Measurements from ENCODE around the gene UACA. TPM values are rescaled to one million over a fixed set of nuclear protein-coding genes. Genes with fewer than 3 reads are reported as not detected.
A peak's percentile ranks its signal among the peaks of the same experiment; 100 is the strongest.

UACA gene
- total RNA-seq, 1 experiment from 2014 or later = 44.8 TPM

DNA sequence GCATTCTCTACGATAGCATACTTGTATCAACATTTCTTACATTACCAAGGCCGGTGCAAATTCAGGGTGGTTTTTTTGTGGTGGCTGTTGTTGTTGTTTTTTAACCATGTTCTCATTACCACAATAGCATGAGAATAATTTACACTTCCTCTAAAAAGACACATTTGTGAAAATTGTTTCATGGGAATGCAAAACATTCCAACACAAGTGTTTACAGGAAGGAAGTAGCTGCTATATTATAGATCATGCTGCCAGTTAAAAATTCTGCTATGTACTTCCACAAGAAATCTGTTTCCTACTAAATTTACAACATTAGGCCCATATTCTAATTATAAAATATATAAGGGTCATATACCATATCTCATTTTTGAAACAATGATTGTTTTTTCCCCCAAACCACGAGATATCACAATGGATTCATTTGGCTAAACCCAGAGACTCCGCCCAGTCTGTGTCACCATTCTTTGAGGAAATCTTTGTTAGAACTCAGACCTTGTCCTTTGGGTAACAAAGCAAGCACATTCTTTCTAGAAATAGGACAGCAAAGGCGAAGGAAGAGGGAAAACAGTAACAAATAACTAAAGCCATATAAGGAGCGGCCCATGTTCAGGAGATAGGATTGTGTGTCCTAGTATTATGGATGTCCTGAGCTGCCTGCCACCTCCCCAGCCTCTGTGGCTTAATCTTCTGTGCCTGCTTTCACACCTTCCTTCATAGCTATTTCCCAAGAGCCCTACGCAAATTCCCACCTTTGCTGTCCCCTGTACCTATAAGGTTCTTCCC, 60.1 kb downstream of the UACA start:
- Mint-ChIP-seq H3K4me1 (peaks cover 55% of the 10 kb centered on the region), H3K27me3 (ENCODE audit: low read depth) (peaks cover 2% of the 10 kb centered on the region; the same call in 1 of the 2 replicates), H3K4me3 (no peak overlapping the region), H3K9me3 (peaks cover 4% of the 10 kb centered on the region), H3K27ac (no peak overlapping the region), H3K36me3 (no peaks in the 10 kb centered on the region)
- TF ChIP-seq, protein P1, sequence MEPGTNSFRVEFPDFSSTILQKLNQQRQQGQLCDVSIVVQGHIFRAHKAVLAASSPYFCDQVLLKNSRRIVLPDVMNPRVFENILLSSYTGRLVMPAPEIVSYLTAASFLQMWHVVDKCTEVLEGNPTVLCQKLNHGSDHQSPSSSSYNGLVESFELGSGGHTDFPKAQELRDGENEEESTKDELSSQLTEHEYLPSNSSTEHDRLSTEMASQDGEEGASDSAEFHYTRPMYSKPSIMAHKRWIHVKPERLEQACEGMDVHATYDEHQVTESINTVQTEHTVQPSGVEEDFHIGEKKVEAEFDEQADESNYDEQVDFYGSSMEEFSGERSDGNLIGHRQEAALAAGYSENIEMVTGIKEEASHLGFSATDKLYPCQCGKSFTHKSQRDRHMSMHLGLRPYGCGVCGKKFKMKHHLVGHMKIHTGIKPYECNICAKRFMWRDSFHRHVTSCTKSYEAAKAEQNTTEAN (CRISPR knock-in tag; IDR thresholded peaks at IDR 0.05) = no peak
- no peak for TF ChIP-seq MYBL2 (CRISPR knock-in tag; IDR thresholded peaks at IDR 0.05)
- DNase-seq (ENCODE audit: low spot score) (no peak), ATAC-seq (peak; percentile 39)
- ChIA-PET CTCF (interaction anchor here (4.3 kb wide), 1 partner anchor 19 kb away, joined by 34 read pairs; no protein-coding TSS in a partner anchor), POLR2A (interaction anchor here (0.5 kb wide), 1 partner anchor 69 kb away, joined by 3 read pairs; no protein-coding TSS in a partner anchor)

DNA sequence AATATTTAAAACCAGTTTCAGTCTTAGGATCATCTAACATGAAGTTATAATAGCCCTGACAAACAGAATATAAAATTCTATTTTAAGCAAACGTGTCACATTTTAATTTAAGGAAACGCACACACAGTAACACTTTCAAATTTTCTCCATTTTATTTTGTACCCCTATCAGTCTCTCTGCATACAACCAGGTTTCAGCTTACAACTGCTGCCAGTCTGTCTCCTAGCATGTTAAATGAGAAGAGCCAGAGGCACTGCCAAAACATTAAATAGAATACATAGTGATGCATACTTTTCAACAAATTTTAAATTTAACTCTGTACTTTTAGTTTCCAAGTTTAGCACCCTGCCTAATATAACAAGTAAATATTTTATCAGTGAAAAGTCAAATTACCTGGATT, 60.8 kb downstream of the UACA start:
- Mint-ChIP-seq H3K4me3 (no peak overlapping the region), H3K9me3 (no peaks in the 10 kb centered on the region), H3K4me1 (peaks cover 55% of the 10 kb centered on the region), H3K36me3 (no peaks in the 10 kb centered on the region), H3K27me3 (ENCODE audit: low read depth) (no peaks in the 10 kb centered on the region), H3K27ac (no peak overlapping the region)
- ChIA-PET POLR2A (interaction anchor here (0.5 to 0.6 kb wide), 2 partner anchors 68 to 77 kb away, joined by 3 to 6 read pairs; no protein-coding TSS in a partner anchor), CTCF (interaction anchor here (4.3 kb wide), 1 partner anchor 20 kb away, joined by 34 read pairs; no protein-coding TSS in a partner anchor)
- TF ChIP-seq KAT7 (CRISPR knock-in tag; IDR thresholded peaks at IDR 0.05; ENCODE audit: borderline replicate concordance) = no peak
- TF ChIP-seq TEAD1 (CRISPR knock-in tag; IDR thresholded peaks at IDR 0.05) = no peak
- TF ChIP-seq ZNF317 (CRISPR knock-in tag; IDR thresholded peaks at IDR 0.05; ENCODE audit: borderline replicate concordance, low read depth) = no peak
- TF ChIP-seq, protein P2, sequence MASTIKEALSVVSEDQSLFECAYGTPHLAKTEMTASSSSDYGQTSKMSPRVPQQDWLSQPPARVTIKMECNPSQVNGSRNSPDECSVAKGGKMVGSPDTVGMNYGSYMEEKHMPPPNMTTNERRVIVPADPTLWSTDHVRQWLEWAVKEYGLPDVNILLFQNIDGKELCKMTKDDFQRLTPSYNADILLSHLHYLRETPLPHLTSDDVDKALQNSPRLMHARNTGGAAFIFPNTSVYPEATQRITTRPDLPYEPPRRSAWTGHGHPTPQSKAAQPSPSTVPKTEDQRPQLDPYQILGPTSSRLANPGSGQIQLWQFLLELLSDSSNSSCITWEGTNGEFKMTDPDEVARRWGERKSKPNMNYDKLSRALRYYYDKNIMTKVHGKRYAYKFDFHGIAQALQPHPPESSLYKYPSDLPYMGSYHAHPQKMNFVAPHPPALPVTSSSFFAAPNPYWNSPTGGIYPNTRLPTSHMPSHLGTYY (CRISPR knock-in tag; IDR thresholded peaks at IDR 0.05) = no peak
- TF ChIP-seq JUN (CRISPR knock-in tag; IDR thresholded peaks at IDR 0.05) = no peak
- DNase-seq (ENCODE audit: low spot score) (no peak), ATAC-seq (no peak)

- H3K9me3 Mint-ChIP-seq = no peaks in the 10 kb centered on the region
- H3K4me1 Mint-ChIP-seq = peaks cover 55% of the 10 kb centered on the region
- no peak for TF ChIP-seq ATF1 (CRISPR knock-in tag; IDR thresholded peaks at IDR 0.05)
- TF ChIP-seq, protein P3, sequence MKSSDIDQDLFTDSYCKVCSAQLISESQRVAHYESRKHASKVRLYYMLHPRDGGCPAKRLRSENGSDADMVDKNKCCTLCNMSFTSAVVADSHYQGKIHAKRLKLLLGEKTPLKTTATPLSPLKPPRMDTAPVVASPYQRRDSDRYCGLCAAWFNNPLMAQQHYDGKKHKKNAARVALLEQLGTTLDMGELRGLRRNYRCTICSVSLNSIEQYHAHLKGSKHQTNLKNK (CRISPR knock-in tag; IDR thresholded peaks at IDR 0.05) = no peak
- no peak for TF ChIP-seq MXD4 (CRISPR knock-in tag; IDR thresholded peaks at IDR 0.05; ENCODE audit: borderline replicate concordance)
- TF ChIP-seq, protein P4, sequence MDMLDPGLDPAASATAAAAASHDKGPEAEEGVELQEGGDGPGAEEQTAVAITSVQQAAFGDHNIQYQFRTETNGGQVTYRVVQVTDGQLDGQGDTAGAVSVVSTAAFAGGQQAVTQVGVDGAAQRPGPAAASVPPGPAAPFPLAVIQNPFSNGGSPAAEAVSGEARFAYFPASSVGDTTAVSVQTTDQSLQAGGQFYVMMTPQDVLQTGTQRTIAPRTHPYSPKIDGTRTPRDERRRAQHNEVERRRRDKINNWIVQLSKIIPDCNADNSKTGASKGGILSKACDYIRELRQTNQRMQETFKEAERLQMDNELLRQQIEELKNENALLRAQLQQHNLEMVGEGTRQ (CRISPR knock-in tag; IDR thresholded peaks at IDR 0.05) = no peak
- TF ChIP-seq PRDM15 (CRISPR knock-in tag; IDR thresholded peaks at IDR 0.05) = no peak
- TF ChIP-seq SMAD4 (CRISPR knock-in tag; IDR thresholded peaks at IDR 0.05) = no peak
- ChIA-PET CTCF (interaction anchor here (4.3 kb wide), 1 partner anchor 20 kb away, joined by 34 read pairs; no protein-coding TSS in a partner anchor), POLR2A (interaction anchor here (0.6 kb wide), 1 partner anchor 76 kb away, joined by 6 read pairs; no protein-coding TSS in a partner anchor)
- no peak for ATAC-seq
- no peak for DNase-seq (ENCODE audit: low spot score)
- no peaks in the 10 kb centered on the region for H3K27me3 Mint-ChIP-seq (ENCODE audit: low read depth)
- peak overlapping the region; percentile 3 for H3K27ac Mint-ChIP-seq
- no peaks in the 10 kb centered on the region for H3K36me3 Mint-ChIP-seq
- H3K4me3 Mint-ChIP-seq = no peak overlapping the region
Observed at GRCh38 chr15:70701891-70702568, 61.3 kb downstream of the UACA start.
